C4-2B (cell line): ENCODE results near the gene IL33.

Experiments used
- ZFX ChIP-seq: fragments of 450-650 bp; IDR thresholded peaks from 2 replicates; pipeline ENCODE4 v1.6.1; 2017
- TF ChIP-seq, protein P1 (sequence below): fragments of 450-650 bp; conservative IDR thresholded peaks from 2 replicates; pipeline ENCODE4 v1.5.1; 2017; ENCODE audit warnings: mild to moderate bottlenecking

DNA sequence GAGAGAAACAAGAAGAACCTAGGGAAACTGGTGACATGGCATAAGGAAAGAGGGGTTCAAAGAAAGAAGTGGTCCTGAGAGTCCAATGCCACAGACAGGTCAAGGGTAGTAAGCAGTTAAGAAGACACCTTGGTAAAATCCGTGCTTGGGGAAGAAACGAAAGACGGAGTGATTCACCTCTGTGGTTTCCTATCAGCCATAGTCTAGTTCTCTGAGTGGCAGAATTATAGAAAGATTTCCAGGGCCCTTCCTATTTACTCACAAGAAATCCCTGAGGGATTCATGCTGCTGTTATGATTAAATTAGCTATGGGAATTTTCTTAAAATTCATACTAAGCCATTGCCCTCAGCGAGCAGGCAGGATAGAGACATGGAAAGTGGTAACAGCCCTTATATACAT, 31.7 kb downstream of the IL33 start:
- TF ChIP-seq, protein P1, sequence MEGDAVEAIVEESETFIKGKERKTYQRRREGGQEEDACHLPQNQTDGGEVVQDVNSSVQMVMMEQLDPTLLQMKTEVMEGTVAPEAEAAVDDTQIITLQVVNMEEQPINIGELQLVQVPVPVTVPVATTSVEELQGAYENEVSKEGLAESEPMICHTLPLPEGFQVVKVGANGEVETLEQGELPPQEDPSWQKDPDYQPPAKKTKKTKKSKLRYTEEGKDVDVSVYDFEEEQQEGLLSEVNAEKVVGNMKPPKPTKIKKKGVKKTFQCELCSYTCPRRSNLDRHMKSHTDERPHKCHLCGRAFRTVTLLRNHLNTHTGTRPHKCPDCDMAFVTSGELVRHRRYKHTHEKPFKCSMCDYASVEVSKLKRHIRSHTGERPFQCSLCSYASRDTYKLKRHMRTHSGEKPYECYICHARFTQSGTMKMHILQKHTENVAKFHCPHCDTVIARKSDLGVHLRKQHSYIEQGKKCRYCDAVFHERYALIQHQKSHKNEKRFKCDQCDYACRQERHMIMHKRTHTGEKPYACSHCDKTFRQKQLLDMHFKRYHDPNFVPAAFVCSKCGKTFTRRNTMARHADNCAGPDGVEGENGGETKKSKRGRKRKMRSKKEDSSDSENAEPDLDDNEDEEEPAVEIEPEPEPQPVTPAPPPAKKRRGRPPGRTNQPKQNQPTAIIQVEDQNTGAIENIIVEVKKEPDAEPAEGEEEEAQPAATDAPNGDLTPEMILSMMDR: no peak
- no peak for TF ChIP-seq ZFX
